GM18498 (cell line): ENCODE measurements around the gene CDX2.

ENCODE experiments used
- ATAC-seq: cut with Tn5 transposase; IDR thresholded peaks from one replicate; pipeline ENCODE4 v1.9.1; 2021; ENCODE audit warnings: mild to moderate bottlenecking, moderate library complexity; ENCODE audit not compliant: unreplicated experiment

CDX2 gene

GRCh38 chr13:27933118-27933517, 36.0 kb downstream of the CDX2 start:
- ATAC-seq, result no peak

DNA sequence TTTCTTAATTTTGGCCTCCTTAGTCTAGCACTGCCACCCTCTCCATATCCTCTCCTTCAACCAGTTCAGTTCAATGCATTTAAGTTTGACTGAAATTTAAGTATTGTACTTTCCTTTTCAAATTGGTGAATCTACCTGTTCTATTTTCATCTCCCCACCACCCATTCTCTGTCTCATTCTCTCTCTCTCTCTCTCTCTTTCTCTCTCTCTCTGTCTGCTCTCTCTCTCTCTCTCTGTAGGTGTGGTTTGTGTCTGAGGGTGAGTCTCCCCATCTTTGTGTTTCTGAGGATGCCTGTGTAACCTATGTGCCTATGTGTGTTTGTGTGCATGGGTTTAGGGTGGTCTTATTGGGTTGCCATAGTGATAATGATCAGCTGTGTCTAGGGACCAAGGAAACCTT, 39.2 kb downstream of the CDX2 start:
- ATAC-seq, result no peak

DNA sequence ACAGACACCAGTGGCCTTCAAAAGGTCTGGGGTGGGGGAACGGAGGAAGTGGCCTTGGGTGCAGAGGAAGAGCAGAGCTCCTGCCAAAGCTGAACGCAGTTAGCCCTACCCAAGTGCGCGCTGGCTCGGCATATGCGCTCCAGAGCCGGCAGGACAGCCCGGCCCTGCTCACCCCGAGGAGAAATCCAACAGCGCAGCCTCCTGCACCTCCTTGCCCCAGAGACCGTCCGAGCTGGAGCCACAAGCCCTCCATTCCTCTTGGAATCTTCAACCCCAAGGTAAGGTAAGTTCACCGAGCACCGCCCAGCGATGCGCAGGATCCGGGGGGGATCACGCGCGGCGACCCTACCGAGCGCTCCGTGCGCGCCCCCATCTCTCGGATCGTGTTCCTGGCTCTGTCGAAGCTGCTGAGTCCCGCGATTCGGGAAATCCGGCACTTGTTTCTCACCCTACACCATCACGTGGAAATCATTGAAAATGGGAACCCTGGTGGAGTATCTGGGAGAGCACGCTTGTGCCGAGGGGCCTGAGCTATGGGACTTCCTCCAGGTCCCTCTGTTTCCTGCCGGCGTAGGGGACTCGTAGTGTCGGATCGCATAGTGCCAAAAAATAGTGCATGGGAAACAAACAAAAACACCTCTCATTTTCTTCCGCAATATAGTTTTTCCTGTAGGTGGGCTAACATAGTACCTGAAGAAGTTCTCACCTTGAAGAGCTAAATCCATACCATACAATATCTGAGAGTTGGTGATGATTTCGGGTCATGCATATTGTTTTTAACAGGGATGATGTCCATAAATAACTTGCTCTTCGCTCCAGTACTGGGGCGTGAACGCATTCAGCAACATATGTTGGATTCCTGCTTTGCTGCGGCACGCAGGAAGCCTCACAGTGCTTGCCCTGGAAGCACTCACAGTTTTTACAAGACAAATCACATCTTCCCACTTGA, 40.0 kb downstream of the CDX2 start:
- no peak for ATAC-seq

DNA sequence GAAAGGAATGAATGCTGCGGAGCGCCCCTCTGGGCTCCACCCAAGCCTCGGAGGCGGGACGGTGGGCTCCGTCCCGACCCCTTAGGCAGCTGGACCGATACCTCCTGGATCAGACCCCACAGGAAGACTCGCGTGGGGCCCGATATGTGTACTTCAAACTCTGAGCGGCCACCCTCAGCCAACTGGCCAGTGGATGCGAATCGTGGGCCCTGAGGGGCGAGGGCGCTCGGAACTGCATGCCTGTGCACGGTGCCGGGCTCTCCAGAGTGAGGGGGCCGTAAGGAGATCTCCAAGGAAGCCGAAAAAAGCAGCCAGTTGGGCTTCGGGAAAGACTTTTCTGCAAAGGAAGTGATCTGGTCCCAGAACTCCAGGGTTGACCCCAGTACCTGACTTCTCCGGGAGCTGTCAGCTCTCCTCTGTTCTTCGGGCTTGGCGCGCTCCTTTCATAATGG, 40.7 kb downstream of the CDX2 start:
- ATAC-seq, result no peak

DNA sequence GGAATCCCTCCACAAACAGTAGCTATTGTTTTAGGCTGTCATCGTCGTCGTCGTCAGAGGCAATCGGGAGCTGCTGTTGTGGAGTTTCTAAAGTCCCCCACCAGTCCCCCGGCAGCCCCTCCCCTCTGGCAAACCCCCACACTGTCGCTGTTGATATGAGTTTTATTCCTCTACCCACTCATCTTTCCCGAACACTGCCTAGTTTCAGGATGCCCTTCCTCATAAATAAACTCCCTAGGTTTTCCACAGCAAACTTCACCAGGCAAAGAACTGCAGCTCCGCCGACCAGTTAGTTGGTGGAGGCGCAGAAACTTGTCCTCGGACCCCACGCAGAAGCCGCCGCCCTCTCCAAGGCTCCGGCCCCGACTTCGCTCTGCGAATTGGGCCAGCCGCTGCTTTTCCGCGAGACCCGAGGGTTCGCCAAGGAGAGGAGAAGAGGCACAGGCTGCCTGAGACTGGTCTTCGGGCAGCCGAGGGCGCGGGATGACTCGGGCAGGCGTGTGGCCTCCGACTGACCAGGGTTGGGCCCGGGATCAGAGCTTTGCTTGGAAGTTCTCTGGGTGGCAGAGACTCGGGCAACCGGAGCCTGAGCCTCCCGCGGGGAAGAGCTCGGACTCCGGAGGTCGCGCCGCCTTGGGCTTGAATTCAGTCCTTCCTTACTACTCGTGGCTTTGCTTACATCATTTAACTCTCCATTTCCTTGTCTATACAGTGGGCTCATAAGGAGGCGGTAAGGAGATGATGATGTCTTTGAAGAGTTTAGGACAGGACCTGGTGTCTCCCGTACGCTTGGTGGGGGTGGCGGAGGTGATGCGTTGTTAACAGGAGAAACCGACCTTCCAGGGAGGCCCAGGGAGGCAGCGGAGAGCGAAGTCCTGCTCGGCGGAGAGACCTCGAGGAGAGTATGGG, 41.4 kb downstream of the CDX2 start:
- no peak for ATAC-seq

DNA sequence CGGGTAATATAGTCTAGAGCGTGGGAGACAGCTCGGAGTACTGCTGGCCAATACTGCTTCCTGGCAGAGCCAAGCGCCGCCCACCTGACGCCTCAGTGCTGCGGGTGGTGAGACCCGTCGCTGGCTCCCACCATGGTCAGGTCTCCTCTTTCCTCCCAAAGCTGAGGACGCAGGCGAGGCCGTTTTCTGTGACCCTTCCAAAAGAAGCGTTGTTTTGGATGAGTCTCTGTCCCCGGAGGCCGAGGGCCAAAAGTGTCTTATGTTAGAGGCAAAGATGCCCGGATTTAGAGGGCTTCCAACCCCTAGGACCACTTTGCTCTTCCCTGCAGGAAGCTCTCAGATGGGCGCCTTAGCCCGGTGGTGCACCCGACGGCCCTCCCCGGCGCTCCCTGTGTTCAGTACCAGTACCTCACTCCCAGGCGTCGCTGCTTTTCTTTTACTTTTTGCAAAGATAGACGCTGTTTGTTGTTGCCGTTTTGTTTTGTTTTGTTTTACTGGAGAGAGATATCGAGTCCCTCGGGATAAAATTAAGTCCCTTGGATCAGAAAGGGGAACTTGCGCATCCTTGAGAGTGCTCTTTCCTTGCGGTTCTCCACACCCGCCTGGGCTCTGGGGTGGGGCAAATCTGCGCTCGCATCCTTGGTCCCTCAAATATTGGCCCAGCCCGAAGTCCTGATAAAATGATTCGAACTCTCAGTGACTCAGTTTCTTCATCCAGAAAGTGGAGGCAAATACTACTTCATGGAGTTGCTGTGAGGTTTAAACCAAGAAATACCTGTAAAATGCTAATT, 42.3 kb downstream of the CDX2 start:
- ATAC-seq, result no peak

DNA sequence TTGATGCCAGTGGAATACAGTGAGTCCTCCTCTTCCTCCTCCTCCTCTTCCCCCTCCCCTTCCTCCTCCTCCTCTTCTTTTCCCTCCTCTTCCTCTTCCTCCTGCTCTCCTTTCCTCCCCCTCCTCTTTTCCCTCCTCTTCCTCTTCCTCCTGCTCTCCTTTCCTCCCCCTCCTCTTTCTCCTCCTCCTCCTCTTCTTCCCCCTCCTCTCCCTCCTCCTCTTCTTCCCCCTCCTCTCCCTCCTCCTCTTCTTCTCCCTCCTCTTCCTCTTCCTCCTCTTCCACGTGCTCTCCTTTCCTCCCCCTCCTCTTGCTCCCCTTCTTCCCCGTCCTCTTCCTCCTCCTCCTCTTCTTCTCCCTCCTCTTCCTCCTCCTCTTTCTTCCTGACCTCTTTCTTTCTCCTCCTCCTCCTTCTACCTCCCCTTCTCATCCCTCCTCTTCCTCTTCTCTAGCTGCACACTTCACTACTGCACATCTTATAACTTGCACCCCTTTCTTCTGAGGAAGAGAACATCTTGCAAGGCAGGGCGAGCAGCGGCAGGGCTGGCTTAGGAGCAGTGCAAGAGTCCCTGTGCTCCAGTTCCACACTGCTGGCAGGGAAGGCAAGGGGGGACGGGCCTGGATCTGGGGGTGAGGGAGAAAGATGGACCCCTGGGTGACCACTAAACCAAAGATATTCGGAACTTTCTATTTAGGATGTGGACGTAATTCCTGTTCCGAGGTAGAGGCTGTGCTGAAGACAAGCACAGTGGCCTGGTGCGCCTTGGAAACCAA, 43.7 kb downstream of the CDX2 start:
- ATAC-seq, result no peak

DNA sequence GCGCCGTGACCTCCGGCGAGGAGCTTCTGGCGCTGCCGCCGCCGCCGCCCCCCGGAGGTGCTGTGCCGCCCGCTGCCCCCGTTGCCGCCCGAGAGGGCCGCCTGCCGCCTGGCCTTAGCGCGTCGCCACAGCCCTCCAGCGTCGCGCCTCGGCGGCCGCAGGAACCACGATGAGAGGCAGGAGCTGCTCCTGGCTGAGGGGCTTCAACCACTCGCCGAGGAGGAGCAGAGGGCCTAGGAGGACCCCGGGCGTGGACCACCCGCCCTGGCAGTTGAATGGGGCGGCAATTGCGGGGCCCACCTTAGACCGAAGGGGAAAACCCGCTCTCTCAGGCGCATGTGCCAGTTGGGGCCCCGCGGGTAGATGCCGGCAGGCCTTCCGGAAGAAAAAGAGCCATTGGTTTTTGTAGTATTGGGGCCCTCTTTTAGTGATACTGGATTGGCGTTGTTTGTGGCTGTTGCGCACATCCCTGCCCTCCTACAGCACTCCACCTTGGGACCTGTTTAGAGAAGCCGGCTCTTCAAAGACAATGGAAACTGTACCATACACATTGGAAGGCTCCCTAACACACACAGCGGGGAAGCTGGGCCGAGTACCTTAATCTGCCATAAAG, 44.5 kb downstream of the CDX2 start:
- no peak for ATAC-seq

DNA sequence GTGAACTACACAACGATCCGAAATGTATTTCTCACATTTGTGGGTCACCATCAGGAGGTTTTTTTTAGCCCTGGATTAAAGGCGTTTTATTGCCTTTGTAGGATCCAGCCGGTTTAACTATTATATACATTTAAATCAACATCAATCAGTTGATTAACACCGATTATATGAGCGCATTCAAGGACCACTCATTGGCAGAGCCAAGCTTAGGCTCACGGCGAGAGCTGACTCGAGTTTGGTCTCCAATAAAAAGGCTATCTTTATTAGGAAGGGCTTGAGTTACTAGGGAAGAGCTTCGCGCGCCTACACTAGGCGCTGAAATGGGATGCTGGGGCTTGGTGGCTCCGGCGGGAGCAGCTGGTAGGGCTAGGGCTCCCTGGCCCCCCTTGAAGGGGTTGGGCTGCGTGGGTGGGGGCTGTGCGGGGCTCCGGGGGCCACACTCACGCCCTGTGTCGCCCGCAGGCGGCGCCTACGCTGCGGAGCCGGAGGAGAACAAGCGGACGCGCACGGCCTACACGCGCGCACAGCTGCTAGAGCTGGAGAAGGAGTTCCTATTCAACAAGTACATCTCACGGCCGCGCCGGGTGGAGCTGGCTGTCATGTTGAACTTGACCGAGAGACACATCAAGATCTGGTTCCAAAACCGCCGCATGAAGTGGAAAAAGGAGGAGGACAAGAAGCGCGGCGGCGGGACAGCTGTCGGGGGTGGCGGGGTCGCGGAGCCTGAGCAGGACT, 45.2 kb downstream of the CDX2 start:
- no peak for ATAC-seq

DNA sequence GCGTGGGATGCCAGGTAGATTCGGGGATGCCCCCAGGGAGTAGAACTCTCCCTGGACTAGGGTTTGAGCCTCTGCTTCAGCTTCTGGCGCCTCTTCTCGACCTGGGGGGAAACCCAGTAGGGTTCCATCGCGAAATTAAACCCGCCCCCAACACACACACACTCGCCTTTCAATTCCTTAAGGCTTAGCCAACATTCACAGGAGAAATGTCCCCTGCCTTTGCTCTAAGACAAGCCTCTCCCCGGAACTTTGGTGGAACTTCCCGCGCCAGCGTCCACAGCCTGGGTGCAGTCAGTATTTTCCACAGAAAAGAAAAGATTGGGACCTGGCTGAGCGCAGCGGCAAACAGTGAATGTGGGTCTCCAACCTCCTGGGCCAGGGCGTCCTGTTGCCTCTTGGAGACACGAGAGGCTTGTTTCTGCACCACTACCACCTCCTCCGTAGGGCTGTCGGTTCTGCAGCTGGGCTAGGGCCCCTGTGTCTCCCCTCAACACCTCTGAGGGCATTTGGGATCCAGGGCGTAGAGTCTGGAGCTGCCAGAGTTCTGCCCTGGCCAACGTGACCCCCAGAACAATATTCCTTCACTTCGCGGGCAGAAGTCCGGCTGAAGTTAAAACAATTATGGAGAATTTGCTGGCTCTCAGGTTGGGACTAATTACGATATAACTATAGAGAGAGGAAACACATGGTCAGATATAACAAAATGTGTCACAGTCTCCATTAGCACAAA, 46.1 kb downstream of the CDX2 start:
- ATAC-seq, result no peak

DNA sequence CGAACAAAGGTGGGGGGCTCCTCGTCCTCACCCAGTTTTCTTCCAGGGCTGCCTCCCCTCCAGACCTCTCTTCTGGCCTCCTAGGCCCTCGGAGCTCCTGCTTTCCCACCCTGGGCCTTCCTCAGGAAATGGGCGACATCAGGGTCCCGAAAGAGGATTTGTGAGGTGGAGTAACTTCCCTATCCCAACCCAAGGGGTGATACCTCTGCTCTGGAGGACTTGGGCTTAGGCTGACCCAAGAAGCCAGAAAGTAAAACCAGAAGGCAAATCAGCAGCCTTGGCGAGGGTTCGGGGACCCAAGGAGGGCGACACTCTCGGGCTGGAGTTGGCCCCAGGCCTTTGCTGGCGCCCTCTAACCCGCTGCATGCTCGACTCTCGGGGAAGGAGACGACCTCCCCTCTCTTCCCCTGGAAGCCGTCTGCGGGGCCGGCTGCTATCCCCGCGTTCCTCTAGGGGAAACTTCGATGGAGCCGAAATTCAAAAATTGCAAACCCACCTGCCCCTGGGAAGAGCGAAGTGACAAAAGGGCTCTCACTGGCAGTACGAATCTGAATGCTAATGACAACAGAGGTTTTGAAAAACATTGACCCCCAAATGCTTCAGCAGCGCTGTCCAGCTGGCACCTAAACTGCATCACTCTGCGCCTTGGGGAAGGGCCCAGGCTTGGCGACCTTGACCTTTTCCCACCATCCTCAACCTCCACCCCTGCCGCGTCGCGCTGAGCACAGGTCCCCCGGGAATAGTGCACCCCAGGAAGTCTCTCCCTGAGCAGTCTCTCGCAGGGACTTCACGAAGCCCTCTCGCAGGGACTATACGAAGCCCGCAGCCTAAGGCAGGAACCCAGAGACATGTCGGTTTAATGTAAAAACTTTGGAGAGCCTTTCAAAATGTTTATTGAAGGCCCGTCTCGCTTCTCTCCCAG, 46.9 kb downstream of the CDX2 start:
- ATAC-seq, result no peak

GRCh38 chr13:27921421-27921960, 47.6 kb downstream of the CDX2 start:
- ATAC-seq, result peak; percentile 47

DNA sequence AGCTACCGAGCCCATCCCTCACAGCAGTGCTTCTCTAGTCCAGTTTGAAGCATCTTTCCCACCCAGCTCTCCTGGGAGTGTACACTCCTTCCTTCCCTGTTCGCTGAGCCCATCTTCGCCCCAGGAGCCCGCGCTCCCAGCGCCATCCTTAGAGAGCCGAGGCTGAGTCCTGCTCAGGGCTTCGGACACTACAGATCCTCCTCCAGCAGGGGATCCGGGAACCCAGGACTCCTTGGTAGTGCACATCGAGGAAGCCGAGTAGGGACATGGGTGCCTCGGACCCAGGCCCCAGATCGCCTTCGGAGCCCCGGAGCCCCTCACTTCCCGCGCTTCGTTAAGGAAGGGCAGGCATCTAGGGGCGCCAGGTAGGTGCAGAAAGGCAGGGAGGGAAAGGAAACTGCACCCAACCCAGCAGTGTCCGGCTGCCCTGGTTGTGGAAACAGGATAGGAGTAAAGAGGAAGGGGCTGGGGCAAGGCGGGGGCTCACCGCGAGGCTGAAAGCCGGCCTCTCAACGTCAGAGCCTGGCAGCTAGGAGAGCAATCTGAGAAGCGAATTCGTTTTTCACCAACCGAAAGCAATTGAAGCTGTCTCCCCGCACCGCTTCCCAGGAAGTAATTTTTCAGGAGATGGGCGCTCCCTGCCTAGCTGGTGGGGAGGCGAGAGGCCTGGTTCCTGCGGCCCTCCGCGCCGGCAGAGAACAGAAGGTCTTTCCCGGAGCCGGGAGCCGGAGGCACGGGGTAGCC, 48.3 kb downstream of the CDX2 start:
- peak; percentile 13 for ATAC-seq

DNA sequence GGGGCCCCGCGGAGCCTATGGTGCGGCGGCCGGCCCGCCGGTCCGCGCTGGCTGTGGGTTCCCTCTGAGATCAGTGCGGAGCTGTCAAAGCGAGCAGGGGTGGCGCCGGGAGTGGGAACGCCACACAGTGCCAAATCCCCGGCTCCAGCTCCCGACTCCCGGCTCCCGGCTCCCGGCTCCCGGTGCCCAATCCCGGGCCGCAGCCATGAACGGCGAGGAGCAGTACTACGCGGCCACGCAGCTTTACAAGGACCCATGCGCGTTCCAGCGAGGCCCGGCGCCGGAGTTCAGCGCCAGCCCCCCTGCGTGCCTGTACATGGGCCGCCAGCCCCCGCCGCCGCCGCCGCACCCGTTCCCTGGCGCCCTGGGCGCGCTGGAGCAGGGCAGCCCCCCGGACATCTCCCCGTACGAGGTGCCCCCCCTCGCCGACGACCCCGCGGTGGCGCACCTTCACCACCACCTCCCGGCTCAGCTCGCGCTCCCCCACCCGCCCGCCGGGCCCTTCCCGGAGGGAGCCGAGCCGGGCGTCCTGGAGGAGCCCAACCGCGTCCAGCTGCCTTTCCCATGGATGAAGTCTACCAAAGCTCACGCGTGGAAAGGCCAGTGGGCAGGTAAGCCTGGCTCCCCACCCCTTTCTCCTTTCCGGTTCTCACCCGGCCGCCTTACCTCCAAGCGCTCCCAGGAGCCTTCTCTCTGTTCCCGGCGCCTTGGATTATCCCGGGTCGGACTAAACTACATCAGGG, 49.0 kb downstream of the CDX2 start, which contains the start of gene PDX1:
Gene PDX1 (plus strand): TSS at position 67 of the 743 bp plus-strand sequence. CDS start 139 bp downstream, at position 206.
- no peak for ATAC-seq

- peak; percentile 50 for ATAC-seq
Measured at GRCh38 chr13:27919659-27919933, 49.5 kb downstream of the CDX2 start.
